A549 (cell line): ENCODE measurements around the gene TBC1D12. TPM values are rescaled to one million over a fixed set of nuclear protein-coding genes. Genes with fewer than 3 reads are reported as not detected.

Experiments
- ATAC-seq, 2 experiments: fragments of 200-7000 bp in 1 of 2; fragments of >200 bp in 1 of 2; cut with Nextera tagmentation in 1 of 2; cut with Tn5 transposase in 1 of 2; 3 replicates each; pipeline versions ENCODE4 v1.8.0 to v1.9.1; 2018 to 2020; ENCODE audit warnings: mild to moderate bottlenecking in 1 of 2, moderate library complexity in 1 of 2
- CTCF ChIA-PET: fragments of 300-600 bp; sonication (Branson Sonifier 250); formaldehyde crosslinking; extraction: SDS; loops from one replicate; lab custom pipeline; 2021; ENCODE audit warnings: antibody characterized with exemption, inconsistent platforms; lab: Yijun Ruan, JAX
- POLR2A ChIA-PET: fragments of 350-600 bp; formaldehyde crosslinking; extraction: SDS; loops from one replicate; lab custom pipeline; 2021; ENCODE audit warnings: antibody characterized with exemption, inconsistent platforms; lab: Yijun Ruan, JAX
- DNase-seq, 2 experiments: peaks; one replicate each; pipeline versions ENCODE4 v3.0.0 to v3.0.0-alpha.2; 2011 to 2016; ENCODE audit warnings: low read depth in 1 of 2, low spot score in 1 of 2
- FAIRE-seq: peaks from 2 replicates; lab custom pipeline; 2011; peaks lifted over from hg19 to GRCh38; lab: Jason Lieb, UNC
- H3K27ac ChIP-seq, 2 experiments: fragments of >200 bp; sonication (Bioruptor Twin); formaldehyde crosslinking; 3 replicates each; pipeline ENCODE4 v1.5.1; 2016 to 2017
- H3K4me1 ChIP-seq: fragments of >200 bp; sonication (Bioruptor Twin); formaldehyde crosslinking; 3 replicates; pipeline ENCODE4 v1.6.1; 2016
- H3K4me2 ChIP-seq: fragments of >200 bp; sonication (Bioruptor Twin); formaldehyde crosslinking; 3 replicates; pipeline ENCODE4 v1.6.1; 2016
- H3K4me3 ChIP-seq: fragments of >200 bp; sonication (Bioruptor Twin); formaldehyde crosslinking; 3 replicates; pipeline ENCODE4 v1.5.1; 2016
- H3K9me3 ChIP-seq: fragments of >200 bp; sonication (Bioruptor Twin); formaldehyde crosslinking; 3 replicates; pipeline ENCODE4 v1.6.1; 2016
- CBX8 ChIP-seq: fragments of 200-600 bp; sonication (generic); IDR thresholded peaks from 2 replicates; pipeline ENCODE4 v1.6.1; 2016
- CEBPB ChIP-seq, 2 experiments: fragments of >200 bp in 1 of 2; sonication (Bioruptor Twin) in 1 of 2; formaldehyde crosslinking in 1 of 2; IDR thresholded peaks; 2 replicates each; pipeline ENCODE4 v1.6.1; 2012 to 2016
- CHD2 ChIP-seq: fragments of 150-350 bp; IDR thresholded peaks from 2 replicates; pipeline ENCODE4 v1.6.1; 2014; ENCODE audit warnings: low read length; ENCODE audit not compliant: partially characterized antibody
- EP300 ChIP-seq, 2 experiments: fragments of >200 bp; sonication (Bioruptor Twin); formaldehyde crosslinking; IDR thresholded peaks; 2 replicates in 1 of 2; 3 replicates in 1 of 2; pipeline ENCODE4 v1.6.1; 2016 to 2017
- ESRRA ChIP-seq: fragments of 150-350 bp; IDR thresholded peaks from 2 replicates; pipeline ENCODE4 v1.6.1; 2014; ENCODE audit warnings: mild to moderate bottlenecking, low read length, borderline replicate concordance
- FOSB ChIP-seq: fragments of 250-450 bp; sonication (Bioruptor Pico); IDR thresholded peaks from 2 replicates; pipeline ENCODE4 v1.5.0; 2020; ENCODE audit warnings: mild to moderate bottlenecking, moderate library complexity
- GATA3 ChIP-seq: IDR thresholded peaks from 2 replicates; pipeline ENCODE4 v1.6.1; 2012; ENCODE audit warnings: borderline replicate concordance
- HDAC2 ChIP-seq: fragments of 200-600 bp; sonication (generic); IDR thresholded peaks from 2 replicates; pipeline ENCODE4 v1.6.1; 2016
- HEYL ChIP-seq: fragments of 250-450 bp; sonication (Bioruptor Pico); IDR thresholded peaks from 2 replicates; pipeline ENCODE4 v1.8.0; 2021; ENCODE audit warnings: mild to moderate bottlenecking, moderate library complexity
- KDM1A ChIP-seq: fragments of 200-600 bp; sonication (generic); IDR thresholded peaks from 2 replicates; pipeline ENCODE4 v1.6.1; 2016; ENCODE audit warnings: low read depth, mild to moderate bottlenecking
- MYC ChIP-seq: IDR thresholded peaks from 2 replicates; pipeline ENCODE4 v1.6.1; 2012; ENCODE audit warnings: mild to moderate bottlenecking, inconsistent platforms, low read length, improper control_type of control experiment, borderline replicate concordance
- NPAS2 ChIP-seq: fragments of 250-450 bp; sonication (Bioruptor Pico); IDR thresholded peaks from 2 replicates; pipeline ENCODE4 v1.8.0; 2022; ENCODE audit warnings: mild to moderate bottlenecking, moderate library complexity, borderline replicate concordance
- NR3C1 ChIP-seq: fragments of >200 bp; sonication (Bioruptor Twin); formaldehyde crosslinking; IDR thresholded peaks from 3 replicates; pipeline ENCODE4 v1.6.1; 2017
- PHF8 ChIP-seq: fragments of 200-600 bp; sonication (generic); IDR thresholded peaks from 2 replicates; pipeline ENCODE4 v1.6.1; 2016; ENCODE audit warnings: low read depth, mild to moderate bottlenecking, antibody characterized with exemption, moderate library complexity, borderline replicate concordance
- POLR2A ChIP-seq: IDR thresholded peaks from 2 replicates; pipeline ENCODE4 v1.6.1; 2012; ENCODE audit warnings: mild to moderate bottlenecking, low read length
- RAD21 ChIP-seq, 2 experiments: fragments of >200 bp in 1 of 2; sonication (Bioruptor Twin) in 1 of 2; formaldehyde crosslinking in 1 of 2; IDR thresholded peaks in 1 of 2; conservative IDR thresholded peaks in 1 of 2; 2 replicates in 1 of 2; 3 replicates in 1 of 2; pipeline ENCODE4 v1.6.1; 2012 to 2018; ENCODE audit warnings: inconsistent platforms in 1 of 2
- RARB ChIP-seq: fragments of 250-450 bp; sonication (Bioruptor Pico); IDR thresholded peaks from 2 replicates; pipeline ENCODE4 v1.8.0; 2021; ENCODE audit warnings: mild to moderate bottlenecking, moderate library complexity
- RCOR1 ChIP-seq: fragments of 150-350 bp; IDR thresholded peaks from 2 replicates; pipeline ENCODE4 v1.6.1; 2014; ENCODE audit warnings: antibody characterized with exemption, low read length, low read depth
- RNF2 ChIP-seq: fragments of 200-600 bp; sonication (generic); IDR thresholded peaks from 2 replicates; pipeline ENCODE4 v1.6.1; 2016; ENCODE audit warnings: low read depth, mild to moderate bottlenecking, antibody characterized with exemption, moderate library complexity, borderline replicate concordance
- SMC3 ChIP-seq: fragments of >200 bp; sonication (Bioruptor Twin); formaldehyde crosslinking; IDR thresholded peaks from 3 replicates; pipeline ENCODE4 v1.6.1; 2018; ENCODE audit warnings: inconsistent platforms
- TP53 ChIP-seq: fragments of 250-450 bp; sonication (Bioruptor Pico); IDR thresholded peaks from 2 replicates; pipeline ENCODE4 v1.5.0; 2021; ENCODE audit warnings: mild to moderate bottlenecking, moderate library complexity
- ZSCAN20 ChIP-seq: fragments of 250-450 bp; sonication (Bioruptor Pico); IDR thresholded peaks from 2 replicates; pipeline ENCODE4 v1.8.0; 2022; ENCODE audit warnings: mild to moderate bottlenecking, moderate library complexity
- WGBS: methylation state at CpG from one replicate; pipeline ENCODE4 v1.1.6; 2017; ENCODE audit errors: missing lambda C conversion rate; 5-methylcytosine and 5-hydroxymethylcytosine counted together
- polyA plus RNA-seq, 4 experiments: library from polyadenylated mRNA; depleted of rRNA in 3 of 4; stranded (reverse); fragments of >200 nt; fragmentation: RNase III in 1 of 4; extraction: RNeasy Plus Mini Kit Qiagen cat#74134 plus additional on column Dnase treatment in 1 of 4; gene quantifications; 2 replicates in 3 of 4; 3 replicates in 1 of 4; pipeline ENCODE4 v1.2.3, GENCODE V29; 2011 to 2017
- TF ChIP-seq, protein P1 (sequence below): fragments of 200-600 bp; sonication (generic); IDR thresholded peaks from 2 replicates; pipeline ENCODE4 v1.6.1; 2016; ENCODE audit warnings: antibody characterized with exemption, mild to moderate bottlenecking, moderate library complexity
- TF ChIP-seq, protein P2 (sequence below): fragments of >200 bp; sonication (Bioruptor Twin); formaldehyde crosslinking; IDR thresholded peaks from 2 replicates; pipeline ENCODE4 v1.6.1; 2016
- TF ChIP-seq, protein P3 (sequence below): fragments of 250-450 bp; sonication (Bioruptor Pico); IDR thresholded peaks from 2 replicates; pipeline ENCODE4 v1.5.0; 2021; ENCODE audit warnings: mild to moderate bottlenecking, moderate library complexity, borderline replicate concordance
- TF ChIP-seq, protein P4 (sequence below): fragments of 450-650 bp; IDR thresholded peaks from 2 replicates; pipeline ENCODE4 v1.6.1; 2014; ENCODE audit warnings: antibody characterized with exemption

Gene TBC1D12
- polyA plus RNA-seq, 2 of the 4 experiments (the other 2 are of a cell fraction): 4.4 to 5.7 TPM

- FAIRE-seq (no peak), ATAC-seq (no peak), DNase-seq (no peak)
- H3K4me1 ChIP-seq: 0 out of 3 replicates have a peak, but pooled peaks cover 2% of the 10 kb centered on the region
- POLR2A ChIA-PET: no interaction called here
- CTCF ChIA-PET: interaction anchor here (0.6 to 1.7 kb wide), 4 partner anchors 12 to 85 kb away, joined by 3 to 8 read pairs (median 3); no protein-coding TSS in a partner anchor
- H3K4me3 ChIP-seq: no peak overlapping the region
- TF ChIP-seq NPAS2: no peak
- TF ChIP-seq GATA3: no peak
- no peak for TF ChIP-seq RAD21 (conservative IDR thresholded peaks at IDR 0.05 in 1 of 2, IDR thresholded peaks at IDR 0.05 in 1 of 2)
- TF ChIP-seq HDAC2: no peak
- no peak for TF ChIP-seq NR3C1
- TF ChIP-seq, protein P1, sequence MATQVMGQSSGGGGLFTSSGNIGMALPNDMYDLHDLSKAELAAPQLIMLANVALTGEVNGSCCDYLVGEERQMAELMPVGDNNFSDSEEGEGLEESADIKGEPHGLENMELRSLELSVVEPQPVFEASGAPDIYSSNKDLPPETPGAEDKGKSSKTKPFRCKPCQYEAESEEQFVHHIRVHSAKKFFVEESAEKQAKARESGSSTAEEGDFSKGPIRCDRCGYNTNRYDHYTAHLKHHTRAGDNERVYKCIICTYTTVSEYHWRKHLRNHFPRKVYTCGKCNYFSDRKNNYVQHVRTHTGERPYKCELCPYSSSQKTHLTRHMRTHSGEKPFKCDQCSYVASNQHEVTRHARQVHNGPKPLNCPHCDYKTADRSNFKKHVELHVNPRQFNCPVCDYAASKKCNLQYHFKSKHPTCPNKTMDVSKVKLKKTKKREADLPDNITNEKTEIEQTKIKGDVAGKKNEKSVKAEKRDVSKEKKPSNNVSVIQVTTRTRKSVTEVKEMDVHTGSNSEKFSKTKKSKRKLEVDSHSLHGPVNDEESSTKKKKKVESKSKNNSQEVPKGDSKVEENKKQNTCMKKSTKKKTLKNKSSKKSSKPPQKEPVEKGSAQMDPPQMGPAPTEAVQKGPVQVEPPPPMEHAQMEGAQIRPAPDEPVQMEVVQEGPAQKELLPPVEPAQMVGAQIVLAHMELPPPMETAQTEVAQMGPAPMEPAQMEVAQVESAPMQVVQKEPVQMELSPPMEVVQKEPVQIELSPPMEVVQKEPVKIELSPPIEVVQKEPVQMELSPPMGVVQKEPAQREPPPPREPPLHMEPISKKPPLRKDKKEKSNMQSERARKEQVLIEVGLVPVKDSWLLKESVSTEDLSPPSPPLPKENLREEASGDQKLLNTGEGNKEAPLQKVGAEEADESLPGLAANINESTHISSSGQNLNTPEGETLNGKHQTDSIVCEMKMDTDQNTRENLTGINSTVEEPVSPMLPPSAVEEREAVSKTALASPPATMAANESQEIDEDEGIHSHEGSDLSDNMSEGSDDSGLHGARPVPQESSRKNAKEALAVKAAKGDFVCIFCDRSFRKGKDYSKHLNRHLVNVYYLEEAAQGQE: no peak
- TF ChIP-seq, protein P2, sequence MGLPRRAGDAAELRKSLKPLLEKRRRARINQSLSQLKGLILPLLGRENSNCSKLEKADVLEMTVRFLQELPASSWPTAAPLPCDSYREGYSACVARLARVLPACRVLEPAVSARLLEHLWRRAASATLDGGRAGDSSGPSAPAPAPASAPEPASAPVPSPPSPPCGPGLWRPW: no peak
- TF ChIP-seq SMC3: no peak
- TF ChIP-seq PHF8: no peak
- no peak for TF ChIP-seq FOSB (CRISPR knock-in tag)
- no peak for TF ChIP-seq TP53 (CRISPR knock-in tag)
- no peak for TF ChIP-seq CBX8
- TF ChIP-seq ZSCAN20 (CRISPR knock-in tag): no peak
- H3K9me3 ChIP-seq: no peaks in the 10 kb centered on the region
- 64% methylated on average over 1 of the region's 1 CpG for WGBS
- no peak overlapping the region for H3K4me2 ChIP-seq
- no peak overlapping the region for H3K27ac ChIP-seq
Observed at GRCh38 chr10:94417321-94417720, 15.0 kb downstream of the TBC1D12 start.

DNA sequence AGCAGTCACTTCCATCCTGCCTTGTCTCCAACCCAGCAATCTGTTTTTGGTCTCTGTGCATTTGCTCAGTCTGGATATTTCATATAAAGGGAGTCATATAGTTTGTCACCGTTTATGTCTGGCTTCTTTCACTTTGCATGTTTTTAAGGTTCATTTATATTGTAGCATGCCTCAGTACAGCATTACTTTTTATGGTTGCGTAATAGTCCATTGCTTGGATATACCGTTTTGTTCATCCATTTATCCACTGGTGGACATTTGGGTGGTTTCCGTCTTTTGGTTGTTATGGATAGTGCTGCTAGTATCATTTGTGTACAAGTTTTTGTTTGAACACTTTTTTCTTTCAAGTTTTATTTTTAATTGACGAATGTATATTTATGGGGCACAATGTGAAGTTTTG is 18.2 kb downstream of the TBC1D12 start:
- WGBS: 86% methylated on average over 5 of the region's 5 CpGs
- CTCF ChIA-PET: interaction anchor here (1.0 kb wide), 1 partner anchor 24 kb away, joined by 4 read pairs; no protein-coding TSS in a partner anchor

DNA sequence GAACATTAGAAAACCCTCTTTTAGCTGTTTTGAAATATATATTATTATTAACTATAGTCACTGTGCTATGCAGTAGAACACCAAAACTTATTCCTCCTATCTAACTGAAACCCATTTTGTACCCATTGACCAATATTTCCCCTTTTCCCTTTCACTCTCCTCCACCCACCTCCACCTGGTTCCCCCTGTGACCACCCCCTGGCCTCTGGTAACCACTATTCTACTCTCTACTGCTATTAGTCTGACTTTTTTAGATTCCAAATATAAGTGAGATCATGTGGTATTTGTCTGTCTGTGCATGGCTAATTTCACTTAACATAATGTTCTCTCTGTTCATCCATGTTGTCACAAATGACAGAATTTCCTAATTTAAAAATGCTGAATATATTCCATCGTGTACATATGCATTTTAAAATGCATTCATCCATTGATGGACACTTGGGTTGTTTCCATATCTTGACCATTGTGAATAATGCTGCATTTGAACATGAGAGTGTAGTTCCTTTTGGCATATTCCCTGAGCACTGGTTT is 18.7 kb downstream of the TBC1D12 start:
- POLR2A ChIA-PET: interaction anchor here (0.6 kb wide), 1 partner anchor 12 kb away, joined by 4 read pairs; no protein-coding TSS in a partner anchor
- ATAC-seq (no peak), FAIRE-seq (no peak)
- TF ChIP-seq CBX8 (no peak), HDAC2 (no peak), EP300 (IDR thresholded peaks at IDR 0.05) (no peak), CHD2 (no peak), FOSB (CRISPR knock-in tag) (no peak), RCOR1 (no peak), ESRRA (no peak), RARB (CRISPR knock-in tag) (no peak), RNF2 (no peak), NPAS2 (no peak), POLR2A (no peak), KDM1A (no peak), GATA3 (no peak), ZSCAN20 (CRISPR knock-in tag) (no peak), RAD21 (conservative IDR thresholded peaks at IDR 0.05 in 1 of 2, IDR thresholded peaks at IDR 0.05 in 1 of 2) (no peak), HEYL (CRISPR knock-in tag) (no peak), MYC (no peak)
- TF ChIP-seq, protein P3, sequence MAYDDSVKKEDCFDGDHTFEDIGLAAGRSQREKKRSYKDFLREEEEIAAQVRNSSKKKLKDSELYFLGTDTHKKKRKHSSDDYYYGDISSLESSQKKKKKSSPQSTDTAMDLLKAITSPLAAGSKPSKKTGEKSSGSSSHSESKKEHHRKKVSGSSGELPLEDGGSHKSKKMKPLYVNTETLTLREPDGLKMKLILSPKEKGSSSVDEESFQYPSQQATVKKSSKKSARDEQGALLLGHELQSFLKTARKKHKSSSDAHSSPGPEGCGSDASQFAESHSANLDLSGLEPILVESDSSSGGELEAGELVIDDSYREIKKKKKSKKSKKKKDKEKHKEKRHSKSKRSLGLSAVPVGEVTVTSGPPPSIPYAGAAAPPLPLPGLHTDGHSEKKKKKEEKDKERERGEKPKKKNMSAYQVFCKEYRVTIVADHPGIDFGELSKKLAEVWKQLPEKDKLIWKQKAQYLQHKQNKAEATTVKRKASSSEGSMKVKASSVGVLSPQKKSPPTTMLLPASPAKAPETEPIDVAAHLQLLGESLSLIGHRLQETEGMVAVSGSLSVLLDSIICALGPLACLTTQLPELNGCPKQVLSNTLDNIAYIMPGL (CRISPR knock-in tag): no peak
- TF ChIP-seq, all 56 proteins: peak for 0
- H3K4me3 ChIP-seq: no peak overlapping the region
- no peak overlapping the region for H3K27ac ChIP-seq
- H3K4me1 ChIP-seq: no peaks in the 10 kb centered on the region
- no peak for DNase-seq
- H3K9me3 ChIP-seq: peaks cover 7% of the 10 kb centered on the region
- CTCF ChIA-PET: interaction anchor here (1.0 kb wide), 1 partner anchor 24 kb away, joined by 4 read pairs; no protein-coding TSS in a partner anchor
- 79% methylated on average over 1 of the region's 1 CpG for WGBS
- no peak overlapping the region for H3K4me2 ChIP-seq

More for the DNA sequence above, 18.2 kb downstream of the TBC1D12 start:
- FAIRE-seq: peak; percentile 36
- no peak for DNase-seq
- TF ChIP-seq CEBPB (IDR thresholded peaks at IDR 0.05): peak; percentile 58 to 60; a peak in 2 of 4 replicates
- TF ChIP-seq, protein P4, sequence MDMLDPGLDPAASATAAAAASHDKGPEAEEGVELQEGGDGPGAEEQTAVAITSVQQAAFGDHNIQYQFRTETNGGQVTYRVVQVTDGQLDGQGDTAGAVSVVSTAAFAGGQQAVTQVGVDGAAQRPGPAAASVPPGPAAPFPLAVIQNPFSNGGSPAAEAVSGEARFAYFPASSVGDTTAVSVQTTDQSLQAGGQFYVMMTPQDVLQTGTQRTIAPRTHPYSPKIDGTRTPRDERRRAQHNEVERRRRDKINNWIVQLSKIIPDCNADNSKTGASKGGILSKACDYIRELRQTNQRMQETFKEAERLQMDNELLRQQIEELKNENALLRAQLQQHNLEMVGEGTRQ: no peak
- no peak for ATAC-seq
- H3K4me1 ChIP-seq: no peaks in the 10 kb centered on the region
- no peak overlapping the region for H3K4me3 ChIP-seq
- peaks cover 3% of the 10 kb centered on the region; the same call in 2 of the 3 replicates for H3K9me3 ChIP-seq
- POLR2A ChIA-PET: interaction anchor here (0.6 kb wide), 1 partner anchor 11 kb away, joined by 4 read pairs; no protein-coding TSS in a partner anchor
- H3K27ac ChIP-seq: no peak overlapping the region
- no peak overlapping the region for H3K4me2 ChIP-seq
